ENCODE data around the gene VPS50. TPM values are rescaled to one million over a fixed set of nuclear protein-coding genes. Genes with fewer than 3 reads are reported as not detected.
A peak's percentile ranks its signal among the peaks of the same experiment; 100 is the strongest.

Gene VPS50
- total RNA-seq, 1 experiment from 2014 or later: 9.2 TPM

DNA sequence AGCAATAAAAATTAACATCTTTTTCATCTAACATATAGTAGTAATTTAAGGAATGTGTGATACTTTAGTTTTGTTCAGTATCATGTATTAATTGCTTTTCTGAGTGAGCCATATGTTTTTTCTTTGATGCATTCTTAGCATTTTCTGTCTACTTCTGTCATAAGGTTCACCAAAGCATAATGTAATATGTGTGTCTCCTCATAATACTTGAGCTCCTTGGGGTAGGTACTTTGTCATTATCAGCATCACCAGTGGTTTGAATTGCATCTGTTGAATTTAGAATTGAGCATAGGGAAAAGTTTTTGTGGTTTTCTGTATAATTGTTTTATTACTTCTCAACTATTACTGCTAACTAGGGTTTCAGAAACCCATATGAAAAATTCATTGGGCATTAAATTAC is 26.5 kb downstream of the VPS50 start:
- ChIA-PET POLR2A (no interaction called here), CTCF (no interaction called here)
- no peaks in the 10 kb centered on the region for H3K9me3 Mint-ChIP-seq
- no peak for DNase-seq (ENCODE audit: low spot score)
- H3K36me3 Mint-ChIP-seq: no peaks in the 10 kb centered on the region
- no peak for TF ChIP-seq TP53 (CRISPR knock-in tag; IDR thresholded peaks at IDR 0.05)
- TF ChIP-seq, protein P1, sequence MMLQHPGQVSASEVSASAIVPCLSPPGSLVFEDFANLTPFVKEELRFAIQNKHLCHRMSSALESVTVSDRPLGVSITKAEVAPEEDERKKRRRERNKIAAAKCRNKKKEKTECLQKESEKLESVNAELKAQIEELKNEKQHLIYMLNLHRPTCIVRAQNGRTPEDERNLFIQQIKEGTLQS (CRISPR knock-in tag; conservative IDR thresholded peaks at IDR 0.05): no peak
- TF ChIP-seq CBFB (CRISPR knock-in tag; IDR thresholded peaks at IDR 0.05; ENCODE audit: low read depth): no peak
- TF ChIP-seq ZBTB21 (CRISPR knock-in tag; IDR thresholded peaks at IDR 0.05; ENCODE audit: borderline replicate concordance): no peak
- TF ChIP-seq, protein P2, sequence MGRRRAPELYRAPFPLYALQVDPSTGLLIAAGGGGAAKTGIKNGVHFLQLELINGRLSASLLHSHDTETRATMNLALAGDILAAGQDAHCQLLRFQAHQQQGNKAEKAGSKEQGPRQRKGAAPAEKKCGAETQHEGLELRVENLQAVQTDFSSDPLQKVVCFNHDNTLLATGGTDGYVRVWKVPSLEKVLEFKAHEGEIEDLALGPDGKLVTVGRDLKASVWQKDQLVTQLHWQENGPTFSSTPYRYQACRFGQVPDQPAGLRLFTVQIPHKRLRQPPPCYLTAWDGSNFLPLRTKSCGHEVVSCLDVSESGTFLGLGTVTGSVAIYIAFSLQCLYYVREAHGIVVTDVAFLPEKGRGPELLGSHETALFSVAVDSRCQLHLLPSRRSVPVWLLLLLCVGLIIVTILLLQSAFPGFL (CRISPR knock-in tag; IDR thresholded peaks at IDR 0.05; ENCODE audit: borderline replicate concordance): no peak
- TF ChIP-seq, protein P3, sequence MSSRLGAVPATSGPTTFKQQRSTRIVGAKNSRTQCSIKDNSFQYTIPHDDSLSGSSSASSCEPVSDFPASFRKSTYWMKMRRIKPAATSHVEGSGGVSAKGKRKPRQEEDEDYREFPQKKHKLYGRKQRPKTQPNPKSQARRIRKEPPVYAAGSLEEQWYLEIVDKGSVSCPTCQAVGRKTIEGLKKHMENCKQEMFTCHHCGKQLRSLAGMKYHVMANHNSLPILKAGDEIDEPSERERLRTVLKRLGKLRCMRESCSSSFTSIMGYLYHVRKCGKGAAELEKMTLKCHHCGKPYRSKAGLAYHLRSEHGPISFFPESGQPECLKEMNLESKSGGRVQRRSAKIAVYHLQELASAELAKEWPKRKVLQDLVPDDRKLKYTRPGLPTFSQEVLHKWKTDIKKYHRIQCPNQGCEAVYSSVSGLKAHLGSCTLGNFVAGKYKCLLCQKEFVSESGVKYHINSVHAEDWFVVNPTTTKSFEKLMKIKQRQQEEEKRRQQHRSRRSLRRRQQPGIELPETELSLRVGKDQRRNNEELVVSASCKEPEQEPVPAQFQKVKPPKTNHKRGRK (CRISPR knock-in tag; IDR thresholded peaks at IDR 0.05; ENCODE audit: borderline replicate concordance): no peak
- no peak for TF ChIP-seq PRRX2 (CRISPR knock-in tag; IDR thresholded peaks at IDR 0.05)
- TF ChIP-seq, protein P4, sequence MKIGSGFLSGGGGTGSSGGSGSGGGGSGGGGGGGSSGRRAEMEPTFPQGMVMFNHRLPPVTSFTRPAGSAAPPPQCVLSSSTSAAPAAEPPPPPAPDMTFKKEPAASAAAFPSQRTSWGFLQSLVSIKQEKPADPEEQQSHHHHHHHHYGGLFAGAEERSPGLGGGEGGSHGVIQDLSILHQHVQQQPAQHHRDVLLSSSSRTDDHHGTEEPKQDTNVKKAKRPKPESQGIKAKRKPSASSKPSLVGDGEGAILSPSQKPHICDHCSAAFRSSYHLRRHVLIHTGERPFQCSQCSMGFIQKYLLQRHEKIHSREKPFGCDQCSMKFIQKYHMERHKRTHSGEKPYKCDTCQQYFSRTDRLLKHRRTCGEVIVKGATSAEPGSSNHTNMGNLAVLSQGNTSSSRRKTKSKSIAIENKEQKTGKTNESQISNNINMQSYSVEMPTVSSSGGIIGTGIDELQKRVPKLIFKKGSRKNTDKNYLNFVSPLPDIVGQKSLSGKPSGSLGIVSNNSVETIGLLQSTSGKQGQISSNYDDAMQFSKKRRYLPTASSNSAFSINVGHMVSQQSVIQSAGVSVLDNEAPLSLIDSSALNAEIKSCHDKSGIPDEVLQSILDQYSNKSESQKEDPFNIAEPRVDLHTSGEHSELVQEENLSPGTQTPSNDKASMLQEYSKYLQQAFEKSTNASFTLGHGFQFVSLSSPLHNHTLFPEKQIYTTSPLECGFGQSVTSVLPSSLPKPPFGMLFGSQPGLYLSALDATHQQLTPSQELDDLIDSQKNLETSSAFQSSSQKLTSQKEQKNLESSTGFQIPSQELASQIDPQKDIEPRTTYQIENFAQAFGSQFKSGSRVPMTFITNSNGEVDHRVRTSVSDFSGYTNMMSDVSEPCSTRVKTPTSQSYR (CRISPR knock-in tag; IDR thresholded peaks at IDR 0.05): no peak
- TF ChIP-seq TEAD1 (CRISPR knock-in tag; IDR thresholded peaks at IDR 0.05): no peak
- TF ChIP-seq SMAD3 (CRISPR knock-in tag; IDR thresholded peaks at IDR 0.05; ENCODE audit: borderline replicate concordance): no peak
- no peak for TF ChIP-seq ATF2 (CRISPR knock-in tag; IDR thresholded peaks at IDR 0.05; ENCODE audit: borderline replicate concordance, low read depth)
- TF ChIP-seq NR2C2 (CRISPR knock-in tag; IDR thresholded peaks at IDR 0.05): no peak
- no peak for TF ChIP-seq RORB (CRISPR knock-in tag; IDR thresholded peaks at IDR 0.05)
- no peak for TF ChIP-seq HMGXB4 (CRISPR knock-in tag; IDR thresholded peaks at IDR 0.05)
- no peak for TF ChIP-seq FOXJ3 (CRISPR knock-in tag; IDR thresholded peaks at IDR 0.05; ENCODE audit: borderline replicate concordance)
- no peak for TF ChIP-seq NR1H2 (CRISPR knock-in tag; IDR thresholded peaks at IDR 0.05)
- H3K27me3 Mint-ChIP-seq (ENCODE audit: low read depth): no peaks in the 10 kb centered on the region
- no peaks in the 10 kb centered on the region for H3K4me1 Mint-ChIP-seq
- no peak overlapping the region for H3K27ac Mint-ChIP-seq
- ATAC-seq: no peak
- H3K4me3 Mint-ChIP-seq: no peak overlapping the region

DNA sequence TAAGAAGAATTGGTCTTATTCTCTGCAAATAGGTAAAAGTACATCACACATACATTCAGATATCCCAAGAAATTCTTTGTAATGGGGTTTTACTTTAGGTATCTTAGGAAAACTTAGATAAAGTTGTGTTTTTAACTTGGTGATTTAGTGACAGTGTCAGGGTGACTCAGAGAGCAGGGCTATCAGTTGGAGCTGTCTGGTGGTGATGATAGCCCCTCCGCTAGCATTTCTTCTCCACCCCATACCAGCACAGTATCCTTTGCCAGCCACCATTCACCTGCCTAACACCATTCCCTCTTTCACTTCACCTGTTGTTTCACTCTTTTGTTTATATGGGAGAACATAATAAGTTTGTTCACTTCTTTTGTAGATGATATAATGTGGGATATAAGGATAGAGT is 30.4 kb downstream of the VPS50 start:
- H3K27ac Mint-ChIP-seq: peak overlapping the region; percentile 66
- H3K4me3 Mint-ChIP-seq: no peak overlapping the region
- no peaks in the 10 kb centered on the region for H3K4me1 Mint-ChIP-seq
- ATAC-seq: peak; percentile 30; the same call in 1 of the 2 replicates
- no peaks in the 10 kb centered on the region for H3K36me3 Mint-ChIP-seq
- CTCF ChIA-PET: no interaction called here
- TF ChIP-seq ZNF396 (CRISPR knock-in tag; IDR thresholded peaks at IDR 0.05; ENCODE audit: borderline replicate concordance) (no peak), FOXJ3 (CRISPR knock-in tag; IDR thresholded peaks at IDR 0.05; ENCODE audit: borderline replicate concordance) (no peak), ZBTB21 (CRISPR knock-in tag; IDR thresholded peaks at IDR 0.05; ENCODE audit: borderline replicate concordance) (no peak), SMAD3 (CRISPR knock-in tag; IDR thresholded peaks at IDR 0.05; ENCODE audit: borderline replicate concordance) (no peak), MXD4 (CRISPR knock-in tag; IDR thresholded peaks at IDR 0.05; ENCODE audit: borderline replicate concordance) (no peak), NR3C1 (CRISPR knock-in tag; conservative IDR thresholded peaks at IDR 0.05; ENCODE audit: low read depth) (no peak)
- DNase-seq (ENCODE audit: low spot score): no peak
- no peaks in the 10 kb centered on the region for H3K9me3 Mint-ChIP-seq
- POLR2A ChIA-PET: no interaction called here
- no peaks in the 10 kb centered on the region for H3K27me3 Mint-ChIP-seq (ENCODE audit: low read depth)
